GM12873 (cell line): ENCODE results near the gene FADS3.

Source experiments
- CTCF ChIP-seq: IDR thresholded peaks from 2 replicates; pipeline ENCODE4 v1.5.1; 2012; ENCODE audit warnings: low read depth, mild to moderate bottlenecking, moderate library complexity, low read length, control low read depth; ENCODE audit not compliant: insufficient read depth; ENCODE audit errors: missing control alignments

The FADS3 gene

GRCh38 chr11:61848631-61849030 is 42.7 kb downstream of the FADS3 start:
- no peak for TF ChIP-seq CTCF

- no peak for TF ChIP-seq CTCF
Observed at GRCh38 chr11:61847914-61848581, 43.3 kb downstream of the FADS3 start.

- TF ChIP-seq CTCF = no peak
Observed at GRCh38 chr11:61846362-61847020, 44.9 kb downstream of the FADS3 start.

- no peak for TF ChIP-seq CTCF
Observed at GRCh38 chr11:61844909-61845565, 46.3 kb downstream of the FADS3 start.

- no peak for TF ChIP-seq CTCF
Observed at GRCh38 chr11:61842528-61842820, 48.9 kb downstream of the FADS3 start.

GRCh38 chr11:61841636-61842527 is 49.5 kb downstream of the FADS3 start:
- no peak for TF ChIP-seq CTCF

GRCh38 chr11:61840371-61840770 is 51.0 kb downstream of the FADS3 start:
- no peak for TF ChIP-seq CTCF
